GM12892 (cell line): Measurements from ENCODE around the gene STAC2.

Experiments
- POLR2A ChIP-seq: IDR thresholded peaks from 2 replicates; pipeline ENCODE4 v1.6.1; 2011; ENCODE audit warnings: low read depth, low read length, control low read depth
- POLR2AphosphoS5 ChIP-seq: IDR thresholded peaks from 2 replicates; pipeline ENCODE4 v1.6.1; 2011; ENCODE audit warnings: low read depth, low read length, control low read depth
- TAF1 ChIP-seq: IDR thresholded peaks from 2 replicates; pipeline ENCODE4 v1.6.1; 2011; ENCODE audit warnings: low read depth, mild to moderate bottlenecking, control low read depth, low read length, borderline replicate concordance

GRCh38 chr17:39199820-39200069 is 26.0 kb downstream of the STAC2 start:
- TF ChIP-seq POLR2A (peak; percentile 4; the same call in 1 of the 2 replicates), POLR2AphosphoS5 (no peak), TAF1 (no peak)
